Measurements from ENCODE around the gene SKIC8. TPM values are rescaled to one million over a fixed set of nuclear protein-coding genes. Genes with fewer than 3 reads are reported as not detected.
"Not testable (repeated sequence)": the region's sequence is repeated elsewhere in the genome, so short reads cannot be mapped to it uniquely, and the experiment has no call there.

Gene SKIC8
- total and polyA plus RNA-seq, 2 donors from 2014 or later, result 48.5 to 87.4 TPM

GRCh38 chr15:78247911-78248310 lies 51.5 kb downstream of the SKIC8 start:
- no peaks in the 10 kb centered on the region for H3K27me3 ChIP-seq (ENCODE audit: control insufficient read depth, insufficient read depth, low read length)
- no peak overlapping the region for H3K4me3 ChIP-seq (ENCODE audit: low read length in 3 of 3)
- no peak overlapping the region for H3K9ac ChIP-seq (ENCODE audit: low read length in 3 of 3)
- no peaks in the 10 kb centered on the region for H3K9me3 ChIP-seq (ENCODE audit: control insufficient read depth in 2 of 3, insufficient read depth in 1 of 3, low read length in 3 of 3)
- TF ChIP-seq CTCF (IDR thresholded peaks at IDR 0.05; ENCODE audit: borderline replicate concordance, extremely low read depth, insufficient read depth), result no peak
- H3K4me1 ChIP-seq (ENCODE audit: control insufficient read depth in 2 of 3, insufficient read depth in 2 of 3, low read depth in 1 of 3, low read length in 3 of 3), result peaks cover 0 to 14% (median 12%) of the 10 kb centered on the region in 3 donors
- H3K27ac ChIP-seq (ENCODE audit: low read depth in 2 of 2, low read length in 2 of 2), result no peak overlapping the region
- DNase-seq (no peak), FAIRE-seq (no peak)
- intact Hi-C loops (cut with DNase I), result loop anchor here (10.0 kb wide), 1 partner anchor 73 kb away; no protein-coding TSS in a partner anchor
- no peaks in the 10 kb centered on the region for H3K36me3 ChIP-seq (ENCODE audit: control insufficient read depth in 2 of 3, insufficient read depth in 3 of 3, low read length in 3 of 3)

GRCh38 chr15:78245976-78246620 lies 53.3 kb downstream of the SKIC8 start:
- not testable (repeated sequence) for H3K4me3 ChIP-seq (ENCODE audit: low read length in 3 of 3); DNase-seq; H3K9ac ChIP-seq (ENCODE audit: low read length in 3 of 3); H3K27ac ChIP-seq (ENCODE audit: low read depth in 2 of 2, low read length in 2 of 2); H3K9me3 ChIP-seq (ENCODE audit: control insufficient read depth in 2 of 3, insufficient read depth in 1 of 3, low read length in 3 of 3); FAIRE-seq; H3K27me3 ChIP-seq (ENCODE audit: control insufficient read depth, insufficient read depth, low read length); H3K36me3 ChIP-seq (ENCODE audit: control insufficient read depth in 2 of 3, insufficient read depth in 3 of 3, low read length in 3 of 3)
- H3K4me1 ChIP-seq (ENCODE audit: control insufficient read depth in 2 of 3, insufficient read depth in 2 of 3, low read depth in 1 of 3, low read length in 3 of 3), result peaks cover 0 to 14% (median 12%) of the 10 kb centered on the region in 3 donors
- intact Hi-C loops (cut with DNase I), result loop anchor here (10.0 kb wide), 1 partner anchor 71 kb away; no protein-coding TSS in a partner anchor

GRCh38 chr15:78245392-78245791 lies 54.0 kb downstream of the SKIC8 start:
- H3K4me3 ChIP-seq (ENCODE audit: low read length in 3 of 3); H3K9ac ChIP-seq (ENCODE audit: low read length in 3 of 3); H3K27me3 ChIP-seq (ENCODE audit: control insufficient read depth, insufficient read depth, low read length); H3K27ac ChIP-seq (ENCODE audit: low read depth in 2 of 2, low read length in 2 of 2); H3K36me3 ChIP-seq (ENCODE audit: control insufficient read depth in 2 of 3, insufficient read depth in 3 of 3, low read length in 3 of 3); H3K9me3 ChIP-seq (ENCODE audit: control insufficient read depth in 2 of 3, insufficient read depth in 1 of 3, low read length in 3 of 3); FAIRE-seq: not testable (repeated sequence)
- DNase-seq, result peak in 2 of 5 donors; percentile 15 to 29
- intact Hi-C loops (cut with DNase I), result loop anchor here (10.0 kb wide), 1 partner anchor 71 kb away; no protein-coding TSS in a partner anchor
- H3K4me1 ChIP-seq (ENCODE audit: control insufficient read depth in 2 of 3, insufficient read depth in 2 of 3, low read depth in 1 of 3, low read length in 3 of 3), result peaks cover 0 to 14% (median 12%) of the 10 kb centered on the region in 3 donors

GRCh38 chr15:78244893-78245292 lies 54.5 kb downstream of the SKIC8 start:
- no peak overlapping the region for H3K27ac ChIP-seq (ENCODE audit: low read depth in 2 of 2, low read length in 2 of 2)
- intact Hi-C loops (cut with DNase I), result loop anchor here (10.0 kb wide), 1 partner anchor 70 kb away; no protein-coding TSS in a partner anchor
- H3K36me3 ChIP-seq (ENCODE audit: control insufficient read depth in 2 of 3, insufficient read depth in 3 of 3, low read length in 3 of 3), result no peaks in the 10 kb centered on the region
- peaks cover 0 to 14% (median 12%) of the 10 kb centered on the region in 3 donors for H3K4me1 ChIP-seq (ENCODE audit: control insufficient read depth in 2 of 3, insufficient read depth in 2 of 3, low read depth in 1 of 3, low read length in 3 of 3)
- DNase-seq (no peak), FAIRE-seq (no peak)
- TF ChIP-seq CTCF (IDR thresholded peaks at IDR 0.05; ENCODE audit: borderline replicate concordance, extremely low read depth, insufficient read depth), result no peak
- no peak overlapping the region for H3K9ac ChIP-seq (ENCODE audit: low read length in 3 of 3)
- no peaks in the 10 kb centered on the region for H3K27me3 ChIP-seq (ENCODE audit: control insufficient read depth, insufficient read depth, low read length)
- no peaks in the 10 kb centered on the region for H3K9me3 ChIP-seq (ENCODE audit: control insufficient read depth in 2 of 3, insufficient read depth in 1 of 3, low read length in 3 of 3)
- no peak overlapping the region for H3K4me3 ChIP-seq (ENCODE audit: low read length in 3 of 3)
